GM18526 (cell line): ENCODE measurements around the gene STXBP6.

Source experiments
- POLR2A ChIP-seq: IDR thresholded peaks from 3 replicates; pipeline ENCODE4 v1.6.1; 2011; ENCODE audit not compliant: insufficient read length; ENCODE audit errors: extremely low read depth

STXBP6 gene

GRCh38 chr14:24818058-24818822, 231.7 kb downstream of the STXBP6 start:
- no peak for TF ChIP-seq POLR2A

- no peak for TF ChIP-seq POLR2A
Observed at GRCh38 chr14:24817212-24818057, 232.5 kb downstream of the STXBP6 start.

GRCh38 chr14:24816929-24817211, 233.1 kb downstream of the STXBP6 start:
- TF ChIP-seq POLR2A, result no peak

GRCh38 chr14:24816011-24816928, 233.7 kb downstream of the STXBP6 start:
- no peak for TF ChIP-seq POLR2A

DNA sequence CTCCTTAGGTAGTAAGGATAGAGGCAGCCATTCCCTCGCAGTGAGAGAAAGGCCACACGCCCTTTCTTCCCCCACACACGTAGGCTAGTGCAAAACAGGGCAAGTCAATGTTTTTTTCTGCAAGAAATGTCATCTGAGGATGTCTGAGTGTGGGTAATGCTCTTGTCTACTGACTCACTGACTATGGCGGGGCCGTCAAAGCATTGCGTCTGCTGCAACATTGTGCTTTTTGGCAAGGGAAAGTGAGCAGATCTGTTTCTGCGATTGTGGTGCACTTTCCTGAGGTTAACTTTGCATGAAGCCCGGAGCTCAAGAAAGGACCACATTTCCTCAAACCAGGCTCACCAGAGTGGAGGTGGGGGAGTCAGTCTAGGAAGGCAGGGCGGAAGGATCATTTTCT, 234.4 kb downstream of the STXBP6 start:
- no peak for TF ChIP-seq POLR2A

DNA sequence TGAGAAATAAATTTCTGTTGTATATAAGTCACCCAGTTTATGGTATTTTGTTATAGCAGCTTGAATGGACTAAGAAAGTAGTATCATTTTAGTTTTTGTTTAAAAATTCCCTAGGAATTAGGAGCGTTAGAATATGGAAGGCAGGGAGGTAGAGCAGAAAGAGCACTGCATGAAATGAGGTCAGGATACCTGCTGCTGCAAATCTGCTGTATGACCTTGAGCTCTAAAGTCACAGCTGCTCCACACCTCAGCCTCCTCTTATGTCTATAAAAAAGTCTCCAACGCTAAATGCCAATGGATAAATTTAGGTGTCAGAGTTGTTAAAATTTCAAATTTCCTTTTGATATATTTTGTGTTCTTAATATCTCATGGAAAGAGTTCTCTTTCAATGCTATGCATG, 235.0 kb downstream of the STXBP6 start:
- no peak for TF ChIP-seq POLR2A

DNA sequence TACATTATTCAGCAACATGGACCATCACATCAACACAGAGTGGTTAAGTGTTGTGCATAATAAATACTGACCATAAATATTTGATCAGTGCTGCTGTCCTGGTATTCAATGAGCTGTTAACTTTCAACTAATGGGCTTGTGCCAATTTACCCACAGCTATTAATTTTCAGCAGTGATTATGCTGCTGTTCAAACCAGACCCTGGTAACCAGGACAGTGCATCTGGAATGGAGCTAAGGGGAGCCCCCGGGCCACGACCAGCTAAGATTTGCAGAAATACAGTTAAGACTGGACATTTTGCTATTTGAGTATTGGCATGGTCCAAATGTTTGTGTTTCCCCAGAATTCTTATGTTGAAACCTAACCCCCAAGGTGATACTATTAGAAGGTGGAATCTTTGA, 235.6 kb downstream of the STXBP6 start:
- TF ChIP-seq POLR2A, result no peak

DNA sequence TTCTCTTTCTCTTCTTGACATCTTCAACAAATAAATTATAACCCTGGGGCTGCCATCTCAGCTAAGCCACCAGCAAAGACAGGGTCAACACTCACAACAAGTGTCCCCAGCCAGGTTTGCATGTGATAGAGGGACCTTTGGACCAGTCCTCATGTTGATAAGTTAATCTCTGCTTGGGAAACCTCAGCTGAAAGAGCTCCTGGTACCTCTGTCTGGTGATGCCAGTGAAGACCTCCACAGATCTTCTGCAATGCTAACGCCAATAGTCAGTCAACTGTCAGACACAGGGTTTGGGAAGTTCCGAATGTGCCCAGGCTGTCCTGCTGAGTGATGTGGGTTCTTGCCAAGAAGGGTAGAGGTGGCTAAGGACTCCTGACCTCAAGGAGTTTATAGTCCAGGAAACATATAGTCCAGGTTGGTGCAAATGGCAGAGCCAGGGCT, 236.1 kb downstream of the STXBP6 start:
- no peak for TF ChIP-seq POLR2A

DNA sequence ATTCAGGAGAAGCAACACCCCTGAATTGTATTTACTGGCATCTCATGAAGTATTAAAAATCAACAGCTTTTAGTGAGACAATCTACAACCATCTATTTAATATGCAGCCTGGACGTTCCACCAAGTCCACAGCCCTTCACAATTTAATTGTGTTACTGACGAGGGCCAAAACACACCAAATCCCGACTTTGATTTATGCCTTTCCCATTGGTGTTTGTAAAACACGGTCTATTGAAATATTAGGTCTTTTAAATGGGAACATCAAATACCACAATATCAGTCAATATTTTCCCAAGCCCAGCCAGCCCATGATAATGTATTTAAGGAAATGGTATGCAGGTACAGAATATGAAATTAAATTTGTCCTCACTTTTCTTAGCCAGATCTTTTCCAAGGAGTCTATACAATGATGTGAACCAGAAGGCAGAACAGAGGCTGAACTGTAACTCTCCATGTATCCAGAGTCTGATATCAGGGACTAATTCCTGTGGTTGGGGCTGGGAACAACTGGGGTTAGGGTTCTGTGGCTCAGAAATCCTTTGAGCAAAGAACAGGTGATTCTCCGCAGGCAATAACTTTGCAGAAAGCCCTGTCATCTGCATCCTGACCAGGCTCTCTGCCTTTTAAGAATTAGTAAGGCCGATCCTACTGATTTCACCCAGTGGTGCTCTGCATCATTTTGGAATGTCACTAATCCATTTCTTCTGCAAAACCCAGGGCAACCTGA, 236.7 kb downstream of the STXBP6 start:
- no peak for TF ChIP-seq POLR2A

DNA sequence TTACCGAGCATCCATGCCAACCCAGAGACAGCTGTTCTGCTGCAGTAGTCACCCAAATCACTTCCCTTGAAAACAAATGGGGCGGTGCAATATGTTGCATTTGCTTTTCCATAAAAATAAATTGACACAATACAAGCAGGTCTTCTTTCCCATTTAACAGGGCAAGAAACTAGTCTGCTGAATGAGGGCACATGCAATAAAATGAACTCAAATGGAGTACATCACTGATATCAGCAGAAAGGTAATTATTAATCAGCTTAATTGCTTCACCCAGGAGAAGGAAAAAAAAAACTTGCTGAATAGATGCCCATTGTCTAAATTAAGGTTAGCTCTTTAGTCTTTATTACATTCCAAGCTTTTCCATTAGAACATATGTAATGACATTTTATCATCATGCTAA, 240.8 kb downstream of the STXBP6 start:
- TF ChIP-seq POLR2A, result no peak

DNA sequence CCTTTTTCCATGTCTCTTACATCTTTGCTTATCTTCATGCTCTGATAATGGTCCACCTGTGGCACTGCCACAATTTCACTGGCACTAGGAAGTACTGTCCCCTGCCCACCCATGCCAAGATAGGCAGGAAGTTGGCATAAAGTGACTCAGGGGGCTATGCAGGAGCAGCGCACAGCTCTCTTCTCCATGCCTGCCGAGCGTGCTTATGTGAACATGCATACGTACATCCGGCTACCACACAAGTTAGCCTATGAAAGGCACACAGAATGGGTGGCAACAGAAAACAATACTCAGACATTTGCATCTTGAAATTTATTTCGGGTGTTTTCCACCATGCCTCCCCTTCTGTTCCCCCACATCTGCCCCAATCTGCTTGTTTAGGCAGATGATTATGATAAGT, 241.5 kb downstream of the STXBP6 start:
- TF ChIP-seq POLR2A, result no peak

DNA sequence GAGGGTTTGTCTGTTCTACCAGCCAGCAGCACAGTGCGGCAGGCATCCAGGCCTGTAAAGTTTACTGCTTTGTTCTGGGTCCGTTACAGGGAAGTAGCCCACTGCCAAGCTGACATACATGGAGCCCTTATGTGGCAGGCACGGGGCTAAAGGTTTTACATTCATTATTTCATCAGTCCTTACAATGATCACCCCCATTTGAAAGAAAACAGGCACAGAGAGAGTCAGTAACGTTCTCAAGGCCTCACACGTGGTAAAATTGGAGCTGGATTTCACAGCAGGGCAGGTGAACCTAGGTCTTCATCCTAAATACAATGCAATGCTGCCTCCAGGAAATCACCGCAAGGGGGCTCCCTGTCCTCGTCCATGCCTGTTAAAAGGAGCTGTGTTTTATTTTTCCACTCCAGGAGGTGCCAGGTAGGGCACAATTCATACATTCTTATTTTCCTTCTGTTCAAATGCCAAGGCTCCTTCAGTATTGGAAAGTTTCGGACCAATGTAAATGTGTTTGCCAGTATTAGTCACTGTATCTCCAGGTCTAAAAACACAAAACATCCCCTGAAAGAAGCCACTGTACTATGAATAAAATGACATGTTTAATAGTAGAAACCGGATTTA, 243.8 kb downstream of the STXBP6 start:
- TF ChIP-seq POLR2A, result no peak

DNA sequence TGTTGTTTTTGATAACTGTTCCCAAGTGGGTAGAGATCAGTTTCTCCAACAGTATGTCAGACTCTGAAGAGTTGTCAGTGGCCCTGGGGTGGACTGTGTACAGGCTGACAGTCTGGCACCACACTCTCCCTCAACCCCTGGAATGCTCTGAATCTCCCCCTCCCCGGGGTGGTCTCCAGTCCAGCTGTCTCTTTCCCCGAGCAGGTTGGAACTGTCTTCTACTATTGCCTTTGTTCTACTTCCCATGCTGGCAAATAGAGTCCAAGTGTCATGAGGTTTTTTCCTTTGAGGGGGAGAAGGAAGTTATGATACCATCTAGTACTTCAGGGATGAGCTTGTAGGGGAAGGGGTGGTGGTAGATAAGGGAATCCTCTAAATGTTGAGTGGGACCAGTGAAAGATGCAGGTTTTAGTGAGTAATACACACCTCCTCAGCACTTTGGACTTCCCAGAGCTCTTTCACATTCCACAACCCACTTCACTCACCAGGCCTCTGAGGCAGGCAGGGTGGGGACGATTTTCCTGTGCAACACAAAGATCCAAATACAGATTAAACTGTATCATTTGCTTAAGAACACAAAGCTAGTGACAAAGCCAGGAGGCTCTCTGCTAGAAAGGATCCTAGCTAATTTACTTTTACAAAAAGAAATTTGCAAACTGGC, 245.3 kb downstream of the STXBP6 start:
- no peak for TF ChIP-seq POLR2A

GRCh38 chr14:24803933-24804494, 245.9 kb downstream of the STXBP6 start:
- TF ChIP-seq POLR2A, result no peak
